ENCODE measurements around the gene MALAT1.
"Not testable (repeated sequence)": the region's sequence is repeated elsewhere in the genome, so short reads cannot be mapped to it uniquely, and the experiment has no call there.

The MALAT1 gene

DNA sequence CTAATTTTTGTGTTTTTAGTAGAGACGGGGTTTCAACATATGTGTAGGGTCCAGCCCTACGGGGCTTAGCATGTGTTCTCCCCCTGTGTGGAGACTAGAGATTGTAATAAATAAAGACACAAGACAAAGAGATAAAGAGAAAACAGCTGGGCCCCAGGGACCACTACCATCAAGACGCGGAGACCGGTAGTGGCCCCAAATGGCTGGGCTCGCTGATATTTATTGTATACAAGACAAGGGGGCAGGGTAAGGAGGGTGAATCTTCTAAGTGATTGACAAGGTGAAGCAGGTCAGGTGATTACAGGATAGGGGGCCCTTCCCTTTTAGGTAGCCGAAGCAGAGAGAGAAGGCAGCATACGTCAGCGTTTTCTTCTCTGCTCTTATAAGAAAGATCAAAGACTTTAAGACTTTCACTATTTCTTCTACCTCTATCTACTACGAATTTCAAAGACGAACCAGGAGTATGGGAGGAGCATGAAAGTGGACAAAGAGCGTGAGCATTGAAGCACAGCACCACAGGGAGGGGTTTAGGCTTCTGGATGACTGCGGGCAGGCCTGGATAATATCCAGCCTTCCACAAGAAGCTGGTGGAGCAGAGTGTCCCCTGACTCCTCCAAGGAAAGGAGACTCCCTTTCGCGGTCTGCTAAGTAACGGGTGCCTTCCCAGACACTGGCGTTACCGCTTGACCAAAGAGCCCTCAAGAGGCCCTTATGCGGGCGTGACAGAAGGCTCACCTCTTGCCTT lies 23.1 kb downstream of the MALAT1 start:
- not testable (repeated sequence) for DNase-seq (ENCODE audit: low read depth in 2 of 2)

DNA sequence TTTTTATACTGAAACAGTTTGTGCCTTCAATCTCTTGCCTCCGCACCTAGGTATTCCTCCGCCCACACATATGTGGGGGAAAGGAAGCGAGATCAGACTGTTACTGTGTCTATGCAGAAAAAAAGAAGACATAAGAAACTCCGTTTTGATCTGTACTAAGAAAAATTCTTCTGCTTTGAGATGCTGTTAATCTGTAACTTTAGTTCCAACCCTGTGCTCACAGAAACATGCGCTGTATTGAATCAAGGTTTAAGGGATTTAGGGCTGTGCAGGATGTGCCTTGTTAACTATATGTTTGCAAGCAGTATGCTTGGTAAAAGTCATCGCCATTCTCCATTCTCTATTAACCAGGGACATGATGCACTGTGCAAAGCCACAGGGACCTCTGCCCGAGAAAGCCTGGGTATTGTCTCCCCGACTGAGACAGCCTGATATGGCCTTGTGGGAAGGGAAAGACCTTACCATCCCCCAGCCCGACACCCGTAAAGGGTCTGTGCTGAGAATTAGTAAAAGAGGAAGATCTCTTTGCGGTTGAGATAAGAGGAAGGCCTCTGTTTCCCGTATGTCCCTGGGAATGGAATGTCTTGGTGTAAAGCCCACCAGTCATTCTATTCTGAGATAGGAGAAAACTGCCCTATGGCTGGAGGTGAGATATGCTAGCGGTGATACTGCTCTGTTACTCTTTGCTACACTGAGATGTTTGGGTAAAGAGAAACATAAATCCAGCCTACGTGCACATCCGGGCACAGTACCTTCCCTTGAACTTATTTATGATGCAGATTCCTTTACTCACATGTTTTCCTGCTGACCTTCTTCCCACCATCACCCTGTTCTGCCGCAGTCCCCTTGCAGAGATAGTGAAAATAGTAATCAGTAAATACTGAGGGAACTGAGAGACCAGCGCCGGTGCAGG lies 24.1 kb downstream of the MALAT1 start:
- DNase-seq (ENCODE audit: low read depth in 2 of 2): not testable (repeated sequence)

DNA sequence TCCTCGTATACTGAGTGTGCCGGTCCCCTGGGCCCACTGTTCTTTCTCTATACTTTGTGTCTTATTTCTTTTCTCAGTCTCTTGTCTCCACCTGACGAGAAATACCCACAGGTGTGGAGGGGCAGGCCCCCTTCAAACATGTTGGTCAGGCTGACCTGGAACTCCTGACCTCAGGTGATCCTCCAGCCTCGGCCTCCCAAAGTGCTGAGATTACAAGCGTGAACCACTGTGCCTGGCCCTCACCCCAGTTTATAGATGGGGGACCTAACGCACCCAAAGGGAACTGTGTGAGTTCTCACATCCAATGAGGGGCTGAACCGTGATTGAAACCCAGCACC lies 24.8 kb downstream of the MALAT1 start:
- not testable (repeated sequence) for DNase-seq (ENCODE audit: low read depth in 2 of 2)

DNA sequence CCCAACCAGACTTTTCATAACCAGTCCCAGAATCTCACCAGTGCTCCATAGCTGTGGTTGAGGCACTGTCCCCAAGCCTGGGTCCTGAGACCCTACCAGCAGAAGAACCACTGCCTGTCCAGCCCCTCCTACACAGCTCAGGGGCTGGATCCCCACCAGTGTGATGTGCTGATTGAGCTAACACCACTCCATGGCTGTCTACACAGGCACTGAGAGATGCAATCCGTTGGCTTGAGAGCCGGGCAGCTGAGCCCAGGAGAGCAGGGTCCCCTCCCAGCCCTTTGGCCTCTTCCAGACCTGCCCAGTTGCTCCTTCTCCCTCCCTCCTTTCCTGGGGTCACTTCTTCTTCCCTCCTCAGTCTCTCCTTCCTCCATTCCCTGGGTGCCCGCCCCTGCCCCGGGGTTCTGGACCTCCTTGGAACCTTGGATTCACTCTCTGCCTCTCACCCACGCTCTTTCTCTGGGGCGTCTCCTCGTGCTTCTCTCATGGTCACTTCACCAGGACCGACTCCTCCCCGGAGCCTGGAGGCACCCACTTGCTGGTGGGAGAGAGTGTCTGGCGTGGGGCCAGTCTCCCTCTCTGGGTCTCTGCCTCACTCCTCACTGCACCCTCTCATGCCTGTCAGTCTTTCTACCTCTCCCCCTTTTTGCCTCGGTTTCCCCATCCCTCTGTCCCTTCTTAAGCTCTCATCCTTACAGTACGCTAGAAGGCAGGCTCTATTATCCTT lies 25.3 kb downstream of the MALAT1 start:
- DNase-seq (ENCODE audit: low read depth in 2 of 2): no peak

DNA sequence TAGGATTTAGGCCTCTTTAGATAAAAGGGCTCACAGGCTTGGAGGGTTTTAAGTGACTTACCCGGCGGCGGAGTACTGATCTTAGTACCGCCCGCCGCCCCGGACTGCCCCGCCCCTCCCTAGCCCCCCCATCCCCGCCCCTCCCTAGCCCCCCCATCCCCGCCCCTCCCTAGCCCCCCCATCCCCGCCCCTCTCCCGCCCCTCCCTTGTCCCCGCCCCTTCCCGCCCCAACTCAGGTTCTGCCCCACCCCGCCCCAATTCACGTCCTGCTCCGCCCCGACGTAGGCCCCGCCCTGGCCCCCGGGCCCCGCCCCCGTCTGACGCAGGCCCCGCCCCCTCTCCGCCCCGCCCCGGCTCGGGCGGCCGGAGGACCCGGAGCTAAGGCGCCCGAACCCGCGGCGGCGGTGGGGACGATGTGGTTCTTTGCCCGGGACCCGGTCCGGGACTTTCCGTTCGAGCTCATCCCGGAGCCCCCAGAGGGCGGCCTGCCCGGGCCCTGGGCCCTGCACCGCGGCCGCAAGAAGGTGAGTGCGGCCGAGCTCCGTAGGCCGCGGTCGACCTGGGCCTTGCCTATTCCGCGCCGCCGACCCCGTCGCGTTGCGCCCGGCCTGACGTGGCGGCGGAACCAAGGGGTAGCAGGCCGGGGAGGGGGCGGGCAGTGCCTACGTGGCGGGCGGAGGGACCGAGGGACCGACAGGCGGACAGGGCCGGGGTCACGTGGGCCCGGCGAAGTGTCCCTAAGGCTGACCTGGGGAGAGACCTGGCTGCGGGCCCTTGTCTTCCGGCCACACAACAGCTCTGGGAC lies 26.1 kb downstream of the MALAT1 start, which contains the start of gene SCYL1:
TSS of gene SCYL1 (plus strand) at position 343 of the 805 bp plus-strand sequence. CDS start at position 414, 71 bp downstream.
- peak; percentile 70 to 77 for DNase-seq (ENCODE audit: low read depth in 2 of 2)

DNA sequence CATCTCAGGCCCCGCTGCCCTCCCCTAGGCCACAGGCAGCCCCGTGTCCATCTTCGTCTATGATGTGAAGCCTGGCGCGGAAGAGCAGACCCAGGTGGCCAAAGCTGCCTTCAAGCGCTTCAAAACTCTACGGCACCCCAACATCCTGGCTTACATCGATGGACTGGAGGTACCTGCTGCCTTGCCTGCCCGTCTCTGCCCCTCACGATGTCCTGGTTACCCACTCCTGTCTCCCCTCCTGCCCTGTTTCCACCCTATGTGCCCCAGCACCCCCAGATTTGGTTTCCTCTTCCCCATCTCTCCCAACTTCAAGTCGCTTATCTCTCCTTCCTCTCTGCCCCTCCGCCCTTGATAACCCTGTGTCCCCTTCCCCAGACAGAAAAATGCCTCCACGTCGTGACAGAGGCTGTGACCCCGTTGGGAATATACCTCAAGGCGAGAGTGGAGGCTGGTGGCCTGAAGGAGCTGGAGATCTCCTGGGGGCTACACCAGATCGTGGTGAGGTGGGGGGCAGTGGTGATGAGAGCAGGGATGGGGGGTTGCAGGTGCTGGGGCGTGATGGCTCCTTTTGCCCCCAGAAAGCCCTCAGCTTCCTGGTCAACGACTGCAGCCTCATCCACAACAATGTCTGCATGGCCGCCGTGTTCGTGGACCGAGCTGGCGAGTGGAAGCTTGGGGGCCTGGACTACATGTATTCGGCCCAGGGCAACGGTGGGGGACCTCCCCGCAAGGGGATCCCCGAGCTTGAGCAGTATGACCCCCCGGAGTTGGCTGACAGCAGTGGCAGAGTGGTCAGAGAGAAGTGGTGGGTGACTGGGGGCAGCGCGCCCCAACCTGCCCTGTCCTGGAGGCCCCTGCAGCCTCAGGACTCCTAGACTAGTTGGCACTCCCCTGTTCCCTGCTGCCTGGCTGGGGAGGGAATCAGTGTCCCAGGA lies 27.0 kb downstream of the MALAT1 start:
- DNase-seq (ENCODE audit: low read depth in 2 of 2): no peak

DNA sequence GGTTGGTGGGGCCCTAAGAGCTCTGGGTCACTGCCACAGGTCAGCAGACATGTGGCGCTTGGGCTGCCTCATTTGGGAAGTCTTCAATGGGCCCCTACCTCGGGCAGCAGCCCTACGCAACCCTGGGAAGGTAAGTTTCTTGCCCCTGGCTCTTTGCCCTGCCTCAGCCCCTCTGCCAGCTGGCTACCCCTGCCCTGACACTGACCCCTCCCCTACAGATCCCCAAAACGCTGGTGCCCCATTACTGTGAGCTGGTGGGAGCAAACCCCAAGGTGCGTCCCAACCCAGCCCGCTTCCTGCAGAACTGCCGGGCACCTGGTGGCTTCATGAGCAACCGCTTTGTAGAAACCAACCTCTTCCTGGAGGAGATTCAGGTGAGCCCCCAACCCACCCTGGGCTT lies 27.9 kb downstream of the MALAT1 start:
- DNase-seq (ENCODE audit: low read depth in 2 of 2): no peak

DNA sequence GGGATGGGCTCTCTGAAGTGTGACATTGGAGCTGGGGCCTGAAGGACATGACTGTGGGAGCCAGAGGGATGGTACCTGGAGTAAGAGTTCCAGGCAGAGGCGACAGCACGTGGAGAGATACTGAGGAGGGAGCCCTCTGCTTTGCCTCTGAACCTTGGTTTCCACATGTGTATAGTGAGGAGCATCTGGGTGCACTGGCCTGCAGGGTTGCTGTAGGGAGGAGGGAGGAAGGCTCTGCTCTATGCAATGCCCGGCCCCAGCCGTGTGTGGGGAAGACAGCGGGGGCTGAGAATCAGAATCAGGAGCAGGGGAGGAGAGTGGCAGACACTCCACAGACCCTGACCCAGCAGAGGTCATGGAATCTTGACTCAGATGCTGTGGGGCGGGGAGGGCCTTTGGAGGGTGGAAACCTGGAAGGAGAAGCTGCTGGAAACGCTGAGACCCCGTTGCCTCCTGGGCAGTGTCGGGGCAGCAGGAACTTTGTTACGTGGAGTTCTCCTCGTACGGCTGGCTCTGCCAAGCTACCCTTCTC lies 30.0 kb downstream of the MALAT1 start:
- no peak for DNase-seq (ENCODE audit: low read depth in 2 of 2)

DNA sequence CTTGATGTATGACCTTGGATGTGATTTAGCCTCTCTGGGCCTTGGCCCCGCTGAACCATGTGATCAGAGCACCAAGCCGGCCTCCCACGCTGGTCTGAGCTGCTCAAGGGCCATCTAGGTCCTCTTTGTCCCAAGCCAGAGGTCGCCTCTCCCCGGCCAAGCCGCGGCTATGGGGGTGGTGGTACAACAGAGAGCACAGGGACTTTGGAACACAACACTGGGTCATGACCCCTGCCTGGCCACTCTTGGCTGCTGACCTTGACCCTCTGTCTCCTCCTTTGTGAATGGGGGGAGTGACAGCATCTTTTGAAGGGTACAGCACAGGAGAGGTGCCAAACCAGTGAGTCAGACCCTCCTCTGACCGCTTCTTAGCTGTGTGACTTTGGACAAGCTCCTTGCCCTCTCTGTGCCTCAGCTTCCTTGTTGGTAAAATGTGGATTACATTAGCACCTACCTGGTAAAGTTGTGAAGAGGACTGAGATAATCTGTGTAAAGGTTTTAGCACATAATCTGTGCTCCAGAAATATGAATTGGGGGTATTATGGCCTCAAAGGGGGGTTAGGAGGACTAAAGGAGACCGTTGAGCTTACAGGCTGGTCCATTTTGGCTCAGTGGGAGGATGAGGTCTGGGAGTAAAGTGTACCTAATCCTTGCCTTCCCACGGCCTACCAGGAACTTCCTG lies 30.8 kb downstream of the MALAT1 start:
- DNase-seq (ENCODE audit: low read depth in 2 of 2): no peak

DNA sequence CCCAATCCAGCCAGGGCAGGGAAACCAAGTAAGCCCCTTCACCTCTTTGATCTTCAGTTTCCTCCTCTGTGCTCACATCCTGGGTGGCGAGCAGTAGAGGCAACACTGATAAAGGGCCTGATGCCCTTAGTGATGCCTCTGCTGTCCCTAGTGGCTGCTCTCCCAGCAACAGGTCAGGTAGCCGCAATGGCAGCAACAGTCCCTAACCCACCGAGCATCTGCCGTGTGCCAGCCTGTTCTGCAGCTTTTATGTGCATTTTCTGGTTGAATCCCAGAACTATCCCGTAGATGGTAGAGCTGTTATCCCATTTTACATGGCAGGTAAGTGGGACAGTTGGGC lies 31.3 kb downstream of the MALAT1 start:
- no peak for DNase-seq (ENCODE audit: low read depth in 2 of 2)

DNA sequence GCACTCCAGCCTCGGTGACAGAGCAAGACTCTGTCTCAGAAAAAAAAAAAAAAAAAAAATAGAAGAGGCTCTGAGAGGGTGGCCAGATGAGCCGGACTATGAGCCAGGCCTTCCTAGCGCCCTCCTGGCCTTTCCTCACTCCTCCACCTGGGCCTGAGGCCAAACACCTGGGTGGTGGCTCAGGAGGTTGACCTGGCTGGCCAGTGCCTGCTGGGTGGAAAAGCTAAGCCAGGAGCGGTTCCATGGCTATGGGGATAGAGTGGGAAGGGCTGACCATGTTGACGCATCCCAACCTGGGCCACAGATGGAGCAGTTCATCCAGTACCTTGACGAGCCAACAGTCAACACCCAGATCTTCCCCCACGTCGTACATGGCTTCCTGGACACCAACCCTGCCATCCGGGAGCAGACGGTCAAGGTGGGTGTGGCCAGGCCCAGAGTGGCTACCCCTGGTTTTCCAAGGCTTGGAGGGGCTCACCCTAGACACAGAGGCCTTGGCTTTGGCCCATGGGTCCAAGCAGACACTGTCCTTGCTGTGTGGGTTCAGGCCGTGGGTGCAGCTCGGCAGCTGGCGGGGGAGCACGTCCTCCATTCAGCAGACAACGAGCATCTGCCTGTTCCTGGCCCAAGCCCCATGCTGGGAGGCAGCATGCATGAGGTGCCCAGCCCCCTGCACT lies 33.7 kb downstream of the MALAT1 start:
- no peak for DNase-seq (ENCODE audit: low read depth in 2 of 2)

DNA sequence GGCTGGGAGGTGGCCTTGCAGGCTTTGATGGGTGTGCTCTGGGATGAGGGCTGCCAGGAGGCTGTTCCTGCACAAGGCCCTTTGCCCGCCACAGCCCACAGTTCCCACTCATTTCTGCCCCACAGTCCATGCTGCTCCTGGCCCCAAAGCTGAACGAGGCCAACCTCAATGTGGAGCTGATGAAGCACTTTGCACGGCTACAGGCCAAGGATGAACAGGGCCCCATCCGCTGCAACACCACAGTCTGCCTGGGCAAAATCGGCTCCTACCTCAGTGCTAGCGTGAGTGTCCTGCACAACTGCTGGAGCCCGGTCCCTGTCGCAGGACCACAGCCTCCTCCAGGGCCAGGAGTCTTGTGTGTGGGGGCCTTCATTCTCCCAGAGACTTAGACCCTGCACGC lies 36.3 kb downstream of the MALAT1 start:
- DNase-seq (ENCODE audit: low read depth in 2 of 2): no peak

DNA sequence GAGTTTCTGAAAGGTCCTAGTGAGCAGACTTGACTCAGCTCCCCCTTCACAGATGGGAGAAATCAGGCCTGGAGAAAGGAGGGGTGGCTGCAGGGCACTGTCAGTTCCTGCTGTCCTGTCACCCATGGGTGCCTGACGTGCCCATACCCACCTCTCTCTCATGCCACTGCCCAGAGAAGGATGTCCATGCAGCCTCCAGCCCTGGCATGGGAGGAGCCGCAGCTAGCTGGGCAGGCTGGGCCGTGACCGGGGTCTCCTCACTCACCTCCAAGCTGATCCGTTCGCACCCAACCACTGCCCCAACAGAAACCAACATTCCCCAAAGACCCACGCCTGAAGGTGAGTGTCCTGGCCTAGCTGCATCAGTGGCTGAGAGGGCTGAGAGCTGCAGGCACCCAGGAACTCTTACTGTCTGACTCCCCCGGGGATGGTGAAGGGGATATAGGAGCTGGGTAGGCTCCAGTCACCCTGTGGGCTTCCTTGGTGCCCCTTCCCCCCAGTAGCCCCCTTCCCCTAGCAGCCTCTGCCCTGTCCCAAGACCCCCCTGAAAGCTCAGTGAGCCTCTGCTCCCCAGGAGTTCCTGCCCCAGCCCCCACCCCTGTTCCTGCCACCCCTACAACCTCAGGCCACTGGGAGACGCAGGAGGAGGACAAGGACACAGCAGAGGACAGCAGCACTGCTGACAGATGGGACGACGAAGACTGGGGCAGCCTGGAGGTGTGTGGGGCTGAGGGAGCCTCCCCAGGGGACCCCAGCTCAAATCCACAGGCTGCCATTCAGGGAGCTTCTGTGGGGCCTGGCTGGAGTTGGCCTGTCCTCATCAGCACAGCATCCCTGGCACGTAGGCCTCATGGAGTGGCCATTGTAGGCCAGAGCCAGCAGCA lies 37.8 kb downstream of the MALAT1 start:
- DNase-seq (ENCODE audit: low read depth in 2 of 2): no peak

DNA sequence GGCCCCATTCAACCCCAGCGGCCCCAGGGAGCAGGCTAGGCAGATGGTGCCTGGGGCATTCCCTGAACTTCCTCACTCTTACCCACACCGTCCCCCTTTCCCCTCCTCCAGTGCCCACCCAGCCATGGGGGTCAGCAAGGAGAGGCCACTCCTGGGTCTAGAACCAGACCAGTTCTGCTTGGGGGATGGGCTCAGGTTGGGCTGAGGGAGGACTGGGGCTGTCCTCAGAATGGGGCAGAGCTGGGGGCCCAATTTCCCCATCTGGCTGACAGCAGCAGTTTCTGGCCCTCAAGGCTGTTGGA lies 38.4 kb downstream of the MALAT1 start:
- no peak for DNase-seq (ENCODE audit: low read depth in 2 of 2)

DNA sequence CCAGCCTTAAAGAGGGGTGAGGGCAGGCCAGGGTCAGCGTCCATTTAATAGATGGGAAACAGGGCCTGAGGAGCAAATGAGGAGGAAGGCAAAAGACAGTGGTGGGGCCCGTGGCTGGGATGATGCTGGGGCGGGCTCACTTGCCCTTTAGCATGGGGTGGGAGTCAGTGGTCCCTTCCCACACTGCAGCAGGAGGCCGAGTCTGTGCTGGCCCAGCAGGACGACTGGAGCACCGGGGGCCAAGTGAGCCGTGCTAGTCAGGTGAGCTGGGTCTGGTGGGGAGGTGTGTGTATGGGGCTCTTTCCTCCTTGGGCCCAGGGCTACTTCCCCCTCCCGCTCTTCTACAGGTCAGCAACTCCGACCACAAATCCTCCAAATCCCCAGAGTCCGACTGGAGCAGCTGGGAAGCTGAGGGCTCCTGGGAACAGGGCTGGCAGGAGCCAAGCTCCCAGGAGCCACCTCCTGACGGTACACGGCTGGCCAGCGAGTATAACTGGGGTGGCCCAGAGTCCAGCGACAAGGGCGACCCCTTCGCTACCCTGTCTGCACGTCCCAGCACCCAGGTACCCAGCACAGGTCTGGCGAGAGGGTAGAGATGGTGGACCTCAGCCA lies 38.9 kb downstream of the MALAT1 start:
- no peak for DNase-seq (ENCODE audit: low read depth in 2 of 2)

DNA sequence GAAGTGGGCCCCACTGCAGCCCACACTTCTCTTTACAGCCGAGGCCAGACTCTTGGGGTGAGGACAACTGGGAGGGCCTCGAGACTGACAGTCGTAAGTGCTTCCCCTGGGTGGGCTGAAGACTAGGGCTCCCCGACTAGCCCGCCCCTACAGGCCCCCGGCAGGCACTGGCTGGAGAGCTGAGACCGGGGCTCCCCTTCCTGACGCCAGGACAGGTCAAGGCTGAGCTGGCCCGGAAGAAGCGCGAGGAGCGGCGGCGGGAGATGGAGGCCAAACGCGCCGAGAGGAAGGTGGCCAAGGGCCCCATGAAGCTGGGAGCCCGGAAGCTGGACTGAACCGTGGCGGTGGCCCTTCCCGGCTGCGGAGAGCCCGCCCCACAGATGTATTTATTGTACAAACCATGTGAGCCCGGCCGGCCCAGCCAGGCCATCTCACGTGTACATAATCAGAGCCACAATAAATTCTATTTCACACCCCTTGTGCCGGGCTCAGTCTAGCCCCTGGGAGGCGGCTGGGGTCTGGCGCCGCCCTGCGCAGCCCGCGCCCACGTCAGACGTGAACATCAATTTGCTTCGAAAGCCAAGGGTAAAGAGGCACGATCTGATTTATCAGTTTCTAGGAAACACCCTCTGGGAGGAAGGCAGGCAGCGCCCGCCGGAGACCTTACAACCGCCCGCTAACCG lies 39.5 kb downstream of the MALAT1 start:
- DNase-seq (ENCODE audit: low read depth in 2 of 2): no peak
